ENCODE data around the gene PSME4. TPM values are rescaled to one million over a fixed set of nuclear protein-coding genes. Genes with fewer than 3 reads are reported as not detected.
"Not testable (repeated sequence)": the region's sequence is repeated elsewhere in the genome, so short reads cannot be mapped to it uniquely, and the experiment has no call there.

The PSME4 gene
- total and polyA plus RNA-seq, 4 donors: 15.4 to 52.8 (median 28.4) TPM

GRCh38 chr2:53964257-53964952, 6.4 kb downstream of the PSME4 start:
- Histone ChIP-seq H3K27ac (ENCODE audit: low read depth in 1 of 2, low read length in 2 of 2) (no peak overlapping the region), H3K27me3 (ENCODE audit: control insufficient read depth in 4 of 4, insufficient read depth in 4 of 4, low read length in 3 of 4) (no peaks in the 10 kb centered on the region), H3K4me3 (ENCODE audit: low read depth in 1 of 3, low read length in 3 of 3) (no peak overlapping the region), H3K36me3 (ENCODE audit: control insufficient read depth in 4 of 4, insufficient read depth in 3 of 4, low read depth in 1 of 4, low read length in 3 of 4) (no peaks in the 10 kb centered on the region), H3K9me3 (ENCODE audit: control insufficient read depth in 4 of 4, low read length in 3 of 4) (no peaks in the 10 kb centered on the region), H3K9ac (ENCODE audit: low read depth in 1 of 2, low read length in 2 of 2) (no peak overlapping the region), H3K4me1 (ENCODE audit: control insufficient read depth in 4 of 4, insufficient read depth in 4 of 4, low read length in 3 of 4) (peaks cover 4 to 17% (median 11%) of the 10 kb centered on the region in 4 donors)
- WGBS: 29% methylated on average over 2 of the region's 2 CpGs
- no peak for DNase-seq (ENCODE audit: low spot score)
- TF ChIP-seq JUND (IDR thresholded peaks at IDR 0.05): no peak
- TF ChIP-seq, protein P1, sequence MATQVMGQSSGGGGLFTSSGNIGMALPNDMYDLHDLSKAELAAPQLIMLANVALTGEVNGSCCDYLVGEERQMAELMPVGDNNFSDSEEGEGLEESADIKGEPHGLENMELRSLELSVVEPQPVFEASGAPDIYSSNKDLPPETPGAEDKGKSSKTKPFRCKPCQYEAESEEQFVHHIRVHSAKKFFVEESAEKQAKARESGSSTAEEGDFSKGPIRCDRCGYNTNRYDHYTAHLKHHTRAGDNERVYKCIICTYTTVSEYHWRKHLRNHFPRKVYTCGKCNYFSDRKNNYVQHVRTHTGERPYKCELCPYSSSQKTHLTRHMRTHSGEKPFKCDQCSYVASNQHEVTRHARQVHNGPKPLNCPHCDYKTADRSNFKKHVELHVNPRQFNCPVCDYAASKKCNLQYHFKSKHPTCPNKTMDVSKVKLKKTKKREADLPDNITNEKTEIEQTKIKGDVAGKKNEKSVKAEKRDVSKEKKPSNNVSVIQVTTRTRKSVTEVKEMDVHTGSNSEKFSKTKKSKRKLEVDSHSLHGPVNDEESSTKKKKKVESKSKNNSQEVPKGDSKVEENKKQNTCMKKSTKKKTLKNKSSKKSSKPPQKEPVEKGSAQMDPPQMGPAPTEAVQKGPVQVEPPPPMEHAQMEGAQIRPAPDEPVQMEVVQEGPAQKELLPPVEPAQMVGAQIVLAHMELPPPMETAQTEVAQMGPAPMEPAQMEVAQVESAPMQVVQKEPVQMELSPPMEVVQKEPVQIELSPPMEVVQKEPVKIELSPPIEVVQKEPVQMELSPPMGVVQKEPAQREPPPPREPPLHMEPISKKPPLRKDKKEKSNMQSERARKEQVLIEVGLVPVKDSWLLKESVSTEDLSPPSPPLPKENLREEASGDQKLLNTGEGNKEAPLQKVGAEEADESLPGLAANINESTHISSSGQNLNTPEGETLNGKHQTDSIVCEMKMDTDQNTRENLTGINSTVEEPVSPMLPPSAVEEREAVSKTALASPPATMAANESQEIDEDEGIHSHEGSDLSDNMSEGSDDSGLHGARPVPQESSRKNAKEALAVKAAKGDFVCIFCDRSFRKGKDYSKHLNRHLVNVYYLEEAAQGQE (IDR thresholded peaks at IDR 0.05): no peak
- TF ChIP-seq, protein P2, sequence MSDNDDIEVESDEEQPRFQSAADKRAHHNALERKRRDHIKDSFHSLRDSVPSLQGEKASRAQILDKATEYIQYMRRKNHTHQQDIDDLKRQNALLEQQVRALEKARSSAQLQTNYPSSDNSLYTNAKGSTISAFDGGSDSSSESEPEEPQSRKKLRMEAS (IDR thresholded peaks at IDR 0.05): no peak
- no peak for TF ChIP-seq FOXA1 (IDR thresholded peaks at IDR 0.05)
- no peak for TF ChIP-seq EGR1 (IDR thresholded peaks at IDR 0.05; ENCODE audit: low read depth in 2 of 2)
- no peak for TF ChIP-seq FOXA2 (IDR thresholded peaks at IDR 0.05)
- no peak for TF ChIP-seq TAF1 (conservative IDR thresholded peaks at IDR 0.05)
- no peak for TF ChIP-seq GABPA (IDR thresholded peaks at IDR 0.05 in 1 of 2, conservative IDR thresholded peaks at IDR 0.05 in 1 of 2)
- no peak for TF ChIP-seq ATF3 (IDR thresholded peaks at IDR 0.05)
- TF ChIP-seq YY1 (IDR thresholded peaks at IDR 0.05): no peak
- no peak for TF ChIP-seq SP1 (IDR thresholded peaks at IDR 0.05)

DNA sequence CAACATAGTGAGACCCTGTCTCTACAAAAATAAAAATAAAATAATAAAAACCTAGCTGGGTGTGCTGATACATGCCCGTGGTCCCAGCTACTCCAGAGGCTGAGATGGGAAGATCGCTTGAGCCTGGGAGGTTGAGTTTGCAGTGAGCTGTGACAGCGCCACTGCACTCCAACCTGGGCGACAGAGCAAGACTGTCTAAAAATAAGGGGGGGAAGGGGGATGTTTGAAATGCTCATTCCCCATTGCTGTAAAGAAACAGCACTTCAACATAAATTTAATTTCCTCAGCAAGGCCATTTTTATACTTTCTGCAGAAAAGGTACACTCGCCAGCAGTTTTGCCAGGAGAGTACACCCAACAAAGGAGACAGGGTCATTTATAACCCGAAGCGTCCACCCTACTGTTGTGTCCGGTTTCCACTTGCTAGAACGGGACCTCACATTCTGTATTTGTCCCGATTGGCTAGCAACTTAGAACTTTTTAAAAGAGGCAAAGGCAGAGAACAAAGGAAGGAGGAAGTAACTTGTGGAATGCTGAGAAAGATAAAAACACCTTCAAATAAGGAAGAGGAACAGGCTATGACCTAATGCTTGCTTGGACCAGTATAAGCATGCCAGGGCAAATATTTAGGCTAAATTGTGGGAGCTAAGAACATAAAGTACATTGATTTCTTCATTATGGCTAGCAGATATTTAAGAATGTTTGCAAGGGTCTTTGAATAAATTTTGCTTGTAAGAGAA, 9.1 kb downstream of the PSME4 start:
- H3K27ac ChIP-seq (ENCODE audit: low read depth in 1 of 2, low read length in 2 of 2); H3K27me3 ChIP-seq (ENCODE audit: control insufficient read depth in 4 of 4, insufficient read depth in 4 of 4, low read length in 3 of 4); DNase-seq (ENCODE audit: low spot score); H3K9ac ChIP-seq (ENCODE audit: low read depth in 1 of 2, low read length in 2 of 2); H3K9me3 ChIP-seq (ENCODE audit: control insufficient read depth in 4 of 4, low read length in 3 of 4); H3K4me1 ChIP-seq (ENCODE audit: control insufficient read depth in 4 of 4, insufficient read depth in 4 of 4, low read length in 3 of 4); H3K36me3 ChIP-seq (ENCODE audit: control insufficient read depth in 4 of 4, insufficient read depth in 3 of 4, low read depth in 1 of 4, low read length in 3 of 4); H3K4me3 ChIP-seq (ENCODE audit: low read depth in 1 of 3, low read length in 3 of 3): not testable (repeated sequence)
- WGBS: 81% methylated on average over 10 of the region's 10 CpGs

GRCh38 chr2:53960476-53960875, 10.3 kb downstream of the PSME4 start:
- DNase-seq (ENCODE audit: low spot score): no peak
- Histone ChIP-seq H3K27ac (ENCODE audit: low read depth in 1 of 2, low read length in 2 of 2) (no peak overlapping the region), H3K9ac (ENCODE audit: low read depth in 1 of 2, low read length in 2 of 2) (no peak overlapping the region), H3K27me3 (ENCODE audit: control insufficient read depth in 4 of 4, insufficient read depth in 4 of 4, low read length in 3 of 4) (no peaks in the 10 kb centered on the region), H3K4me3 (ENCODE audit: low read depth in 1 of 3, low read length in 3 of 3) (no peak overlapping the region), H3K36me3 (ENCODE audit: control insufficient read depth in 4 of 4, insufficient read depth in 3 of 4, low read depth in 1 of 4, low read length in 3 of 4) (no peaks in the 10 kb centered on the region), H3K4me1 (ENCODE audit: control insufficient read depth in 4 of 4, insufficient read depth in 4 of 4, low read length in 3 of 4) (peaks cover 3 to 8% (median 4%) of the 10 kb centered on the region in 4 donors), H3K9me3 (ENCODE audit: control insufficient read depth in 4 of 4, low read length in 3 of 4) (no peaks in the 10 kb centered on the region)
- TF ChIP-seq TAF1 (conservative IDR thresholded peaks at IDR 0.05) (no peak), ATF3 (IDR thresholded peaks at IDR 0.05) (no peak), YY1 (IDR thresholded peaks at IDR 0.05) (no peak)
- WGBS: 65% methylated on average over 4 of the region's 4 CpGs

Measured in liver (tissue), 9 donors.